GM12865 (cell line): Measurements from ENCODE around the gene SUPT4H1.

Experiments
- DNase-seq: peaks from one replicate; pipeline ENCODE4 v3.0.0; 2010; ENCODE audit warnings: low read depth
- H3K4me3 ChIP-seq: 2 replicates; pipeline ENCODE4 v1.5.1; 2011; ENCODE audit warnings: mild to moderate bottlenecking, low read depth, low read length, control low read depth
- CTCF ChIP-seq: IDR thresholded peaks from 2 replicates; pipeline ENCODE4 v1.5.1; 2011; ENCODE audit warnings: low read length, control low read depth, low read depth, inconsistent platforms; ENCODE audit not compliant: insufficient read depth; ENCODE audit errors: missing control alignments

SUPT4H1 gene

GRCh38 chr17:58394534-58395223, 42.7 kb upstream of the SUPT4H1 start:
- no peak overlapping the region for H3K4me3 ChIP-seq
- no peak for TF ChIP-seq CTCF
- DNase-seq: no peak

GRCh38 chr17:58391302-58391984, 39.4 kb upstream of the SUPT4H1 start:
- DNase-seq: no peak
- TF ChIP-seq CTCF: no peak
- no peak overlapping the region for H3K4me3 ChIP-seq

- DNase-seq: no peak
- TF ChIP-seq CTCF: no peak
- no peak overlapping the region for H3K4me3 ChIP-seq
Measured at GRCh38 chr17:58390884-58391283, 38.9 kb upstream of the SUPT4H1 start.

GRCh38 chr17:58388302-58389190, 36.5 kb upstream of the SUPT4H1 start:
- no peak for DNase-seq
- TF ChIP-seq CTCF: no peak
- H3K4me3 ChIP-seq: no peak overlapping the region

- H3K4me3 ChIP-seq: no peak overlapping the region
- DNase-seq: no peak
- no peak for TF ChIP-seq CTCF
Measured at GRCh38 chr17:58387834-58388233, 35.8 kb upstream of the SUPT4H1 start.

- no peak for DNase-seq
- no peak for TF ChIP-seq CTCF
Measured at GRCh38 chr17:58386708-58387107, 34.7 kb upstream of the SUPT4H1 start.

More at GRCh38 chr17:58386708-58387107, 34.7 kb upstream of the SUPT4H1 start:
- no peak overlapping the region for H3K4me3 ChIP-seq
